PFSK-1 (cell line): ENCODE measurements around the gene EEF1AKMT4.
A peak's percentile ranks its signal among the peaks of the same experiment; 100 is the strongest.

Source experiments
- FOXP2 ChIP-seq: optimal IDR thresholded peaks from 2 replicates; pipeline ENCODE3; 2011; ENCODE audit warnings: borderline replicate concordance, control low read depth, inconsistent platforms; ENCODE audit not compliant: insufficient read depth; ENCODE audit errors: extremely low read length, extremely low read depth
- POLR2AphosphoS5 ChIP-seq: IDR thresholded peaks from 2 replicates; pipeline ENCODE4 v1.6.1; 2012; ENCODE audit warnings: low read depth, mild to moderate bottlenecking, control low read depth, low read length, moderate library complexity
- REST ChIP-seq, 2 experiments: IDR thresholded peaks; 2 replicates each; pipeline versions ENCODE4 v1.6.1 to v1.8.0; 2011 to 2012; ENCODE audit warnings: low read depth in 2 of 2, low read length in 2 of 2, control low read depth in 1 of 2, inconsistent platforms in 1 of 2, mild to moderate bottlenecking in 1 of 2, moderate library complexity in 1 of 2; ENCODE audit not compliant: insufficient read depth in 1 of 2
- SIN3A ChIP-seq: IDR thresholded peaks from 2 replicates; pipeline ENCODE4 v1.6.1; 2012; ENCODE audit warnings: mild to moderate bottlenecking, low read length, moderate library complexity, borderline replicate concordance; ENCODE audit not compliant: insufficient read depth
- TAF1 ChIP-seq: IDR thresholded peaks from 2 replicates; pipeline ENCODE4 v1.6.1; 2012; ENCODE audit warnings: low read length, control low read depth, borderline replicate concordance; ENCODE audit not compliant: insufficient read depth

EEF1AKMT4 gene

GRCh38 chr3:184295771-184296170 is 46.3 kb downstream of the EEF1AKMT4 start:
- no peak for TF ChIP-seq REST (IDR thresholded peaks at IDR 0.05; ENCODE audit: insufficient read depth in 1 of 2, low read depth in 2 of 2, low read length in 2 of 2)
- TF ChIP-seq TAF1: no peak
- no peak for TF ChIP-seq FOXP2
- TF ChIP-seq POLR2AphosphoS5: no peak
- TF ChIP-seq SIN3A: no peak

GRCh38 chr3:184296616-184297015 is 47.1 kb downstream of the EEF1AKMT4 start:
- TF ChIP-seq POLR2AphosphoS5 (no peak), SIN3A (no peak), TAF1 (no peak), REST (IDR thresholded peaks at IDR 0.05; ENCODE audit: insufficient read depth in 1 of 2, low read depth in 2 of 2, low read length in 2 of 2) (no peak), FOXP2 (no peak)

- TF ChIP-seq SIN3A: no peak
- TF ChIP-seq REST (IDR thresholded peaks at IDR 0.05; ENCODE audit: insufficient read depth in 1 of 2, low read depth in 2 of 2, low read length in 2 of 2): no peak
- TF ChIP-seq POLR2AphosphoS5: peak; percentile 67
- peak; percentile 76 for TF ChIP-seq FOXP2
- TF ChIP-seq TAF1: 0 out of 2 replicates have a peak, but pooled peaks have one; percentile 56
Observed at GRCh38 chr3:184298759-184299487, 49.5 kb downstream of the EEF1AKMT4 start, which contains the start of gene PSMD2. PSMD2 (plus strand) TSS chr3:184299241; CDS start chr3:184299267, 26 bp downstream.

- TF ChIP-seq FOXP2 (no peak), REST (IDR thresholded peaks at IDR 0.05; ENCODE audit: insufficient read depth in 1 of 2, low read depth in 2 of 2, low read length in 2 of 2) (no peak), TAF1 (no peak), POLR2AphosphoS5 (no peak), SIN3A (no peak; the same call in 1 of the 2 replicates)
Observed at GRCh38 chr3:184299488-184300377, 50.3 kb downstream of the EEF1AKMT4 start.
